Astrocyte (in vitro differentiated cells and primary cell): Measurements from ENCODE around the gene TMED4.

Experiments used
- EZH2 ChIP-seq: IDR thresholded peaks from 2 replicates; pipeline ENCODE4 v1.6.1; 2012; ENCODE audit warnings: mild to moderate bottlenecking, low read length, inconsistent platforms; ENCODE audit not compliant: insufficient read depth
- TF ChIP-seq, protein P1 (sequence below): IDR thresholded peaks from 2 replicates; pipeline ENCODE4 v1.5.1; 2011; ENCODE audit warnings: low read depth, mild to moderate bottlenecking, inconsistent platforms, low read length, moderate library complexity; ENCODE audit not compliant: insufficient read depth

DNA sequence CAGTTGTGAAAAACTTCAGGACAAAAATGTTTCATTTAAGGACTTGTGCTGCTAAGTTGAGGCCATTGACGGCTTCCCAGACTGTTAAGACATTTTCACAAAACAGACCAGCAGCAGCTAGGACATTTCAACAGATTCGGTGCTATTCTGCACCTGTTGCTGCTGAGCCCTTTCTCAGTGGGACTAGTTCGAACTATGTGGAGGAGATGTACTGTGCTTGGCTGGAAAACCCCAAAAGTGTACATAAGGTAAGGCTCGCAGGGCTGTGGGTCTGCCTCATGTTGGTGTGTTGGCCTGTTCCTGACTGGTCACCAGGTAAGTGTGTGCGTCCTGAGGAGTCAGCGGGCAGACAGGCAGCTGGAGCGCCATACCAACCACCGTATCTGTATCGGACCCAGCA is 42.3 kb upstream of the TMED4 start:
- TF ChIP-seq, protein P1, sequence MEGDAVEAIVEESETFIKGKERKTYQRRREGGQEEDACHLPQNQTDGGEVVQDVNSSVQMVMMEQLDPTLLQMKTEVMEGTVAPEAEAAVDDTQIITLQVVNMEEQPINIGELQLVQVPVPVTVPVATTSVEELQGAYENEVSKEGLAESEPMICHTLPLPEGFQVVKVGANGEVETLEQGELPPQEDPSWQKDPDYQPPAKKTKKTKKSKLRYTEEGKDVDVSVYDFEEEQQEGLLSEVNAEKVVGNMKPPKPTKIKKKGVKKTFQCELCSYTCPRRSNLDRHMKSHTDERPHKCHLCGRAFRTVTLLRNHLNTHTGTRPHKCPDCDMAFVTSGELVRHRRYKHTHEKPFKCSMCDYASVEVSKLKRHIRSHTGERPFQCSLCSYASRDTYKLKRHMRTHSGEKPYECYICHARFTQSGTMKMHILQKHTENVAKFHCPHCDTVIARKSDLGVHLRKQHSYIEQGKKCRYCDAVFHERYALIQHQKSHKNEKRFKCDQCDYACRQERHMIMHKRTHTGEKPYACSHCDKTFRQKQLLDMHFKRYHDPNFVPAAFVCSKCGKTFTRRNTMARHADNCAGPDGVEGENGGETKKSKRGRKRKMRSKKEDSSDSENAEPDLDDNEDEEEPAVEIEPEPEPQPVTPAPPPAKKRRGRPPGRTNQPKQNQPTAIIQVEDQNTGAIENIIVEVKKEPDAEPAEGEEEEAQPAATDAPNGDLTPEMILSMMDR, result no peak
- TF ChIP-seq EZH2, result no peak
